ENCODE results near the gene RXRG. TPM values are rescaled to one million over a fixed set of nuclear protein-coding genes. Genes with fewer than 3 reads are reported as not detected.

Gene RXRG
- total and polyA plus RNA-seq, 2 donors (not counting 3 experiments of a cell fraction or from before 2014, with no cell fraction given): not detected

DNA sequence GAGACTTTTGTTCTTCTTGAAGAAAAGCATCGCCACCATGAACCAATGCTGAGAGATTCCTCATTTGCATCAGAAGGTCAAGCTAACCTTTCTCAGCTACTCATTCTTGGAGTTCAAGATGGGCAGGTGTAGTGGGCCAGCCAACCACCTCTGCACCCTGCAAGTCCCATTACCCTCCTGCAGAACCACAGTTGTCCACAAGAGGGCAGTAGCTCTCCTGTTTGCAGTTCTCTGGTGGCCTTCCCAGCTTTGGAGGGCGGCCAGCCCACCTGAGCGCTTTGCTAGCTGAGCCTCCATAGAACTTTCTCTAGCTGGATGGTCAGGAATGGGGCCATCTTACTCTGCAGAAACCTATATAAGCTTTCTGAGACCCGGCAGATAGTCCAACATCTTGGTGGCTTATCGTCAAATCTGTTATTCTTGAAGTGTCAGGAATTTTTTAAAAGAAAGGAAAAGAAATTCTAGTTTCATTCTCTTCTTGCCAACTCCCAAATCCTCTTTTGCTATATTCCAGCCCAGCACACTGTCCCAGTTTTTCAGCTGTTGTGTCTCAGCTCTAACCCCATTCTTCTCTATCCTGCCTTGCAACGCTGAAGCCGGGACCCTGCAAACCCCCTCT lies 77.4 kb downstream of the RXRG start:
- FAIRE-seq (peak; percentile 87), DNase-seq (ENCODE audit: low read depth, low spot score) (peak; percentile 69)
- Histone ChIP-seq H3K36me3 (ENCODE audit: control insufficient read depth in 2 of 2, extremely low read depth in 1 of 2, insufficient read depth in 2 of 2, low read length in 2 of 2) (no peaks in the 10 kb centered on the region), H3K9me1 (replicated peaks; ENCODE audit: control insufficient read depth, extremely low read depth, insufficient read depth, low read length) (no peaks in the 10 kb centered on the region), H3K4me1 (ENCODE audit: control insufficient read depth, extremely low read depth, insufficient read depth, low read length) (no peaks in the 10 kb centered on the region), H3K27me3 (ENCODE audit: control insufficient read depth in 2 of 2, insufficient read depth in 2 of 2, low read length in 2 of 2) (peaks cover 5 to 14% of the 10 kb centered on the region in 2 experiments), H4K20me1 (replicated peaks; ENCODE audit: control insufficient read depth, extremely low read depth, insufficient read depth, low read length) (no peaks in the 10 kb centered on the region), H3K79me2 (ENCODE audit: control insufficient read depth, insufficient read depth, low read length) (no peaks in the 10 kb centered on the region), H3K4me2 (ENCODE audit: insufficient read depth, low read length) (no peak overlapping the region), H3K27ac (ENCODE audit: insufficient read depth, low read depth, low read length) (no peak overlapping the region), H3K9ac (replicated peaks; ENCODE audit: extremely low read depth, insufficient read depth, low read length) (no peak overlapping the region), H2AFZ (ENCODE audit: low read depth, low read length) (no peak overlapping the region), H3K9me3 (replicated peaks; ENCODE audit: control insufficient read depth, insufficient read depth, low read length) (no peaks in the 10 kb centered on the region), H3K4me3 (replicated peaks in 1 of 3; ENCODE audit: insufficient read depth in 1 of 3, low read depth in 1 of 3, low read length in 3 of 3) (no peak overlapping the region)
- ChIA-PET CTCF (interaction anchor here (0.6 to 3.7 kb wide), 37 partner anchors 8 to 361 kb away, joined by 3 to 61 read pairs (median 6); partner anchors contain the start of gene LMX1A), POLR2A (no interaction called here)
- dilution Hi-C loops (cut with MboI; ENCODE audit: extremely low pct_ligation_motif_present, low sequenced_read_pairs) (no loop called here), intact Hi-C loops (cut with micrococcal nuclease) (loop anchor here (1.0 to 5.0 kb wide), 3 partner anchors 226 to 253 kb away; no protein-coding TSS in a partner anchor)
- TF ChIP-seq CTCF (IDR thresholded peaks at IDR 0.05; ENCODE audit: extremely low read depth in 1 of 2, insufficient read depth in 1 of 2, low read depth in 1 of 2, low read length in 2 of 2) (peak; percentile 88 to 96), EZH2 (IDR thresholded peaks at IDR 0.05; ENCODE audit: borderline replicate concordance, low read depth, low read length, severe bottlenecking) (no peak)
- no TSS peak for BruUV-seq (replicated peaks)

DNA sequence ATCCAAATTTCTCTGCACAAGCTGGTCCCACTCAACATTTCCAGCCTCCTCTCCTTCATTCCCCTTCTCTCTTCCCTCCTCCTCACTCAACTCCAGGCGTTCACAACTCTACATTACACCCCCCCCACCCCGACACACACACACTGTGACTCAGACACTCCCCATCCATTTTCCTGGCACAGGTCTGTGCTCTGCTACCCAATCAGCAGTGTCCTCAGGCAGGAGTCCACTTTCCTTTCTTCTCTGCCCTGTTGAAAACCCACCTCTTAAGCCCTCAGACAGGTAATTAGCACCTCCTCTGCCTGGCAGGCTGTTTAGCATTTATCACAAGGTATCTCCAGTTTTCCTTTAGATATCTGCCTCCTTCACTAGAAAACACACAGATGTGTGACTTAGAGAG lies 79.6 kb downstream of the RXRG start:
- H3K79me2 ChIP-seq (ENCODE audit: control insufficient read depth, insufficient read depth, low read length): no peaks in the 10 kb centered on the region
- intact Hi-C loops (cut with micrococcal nuclease): loop anchor here (5.0 kb wide), 1 partner anchor 238 kb away; no protein-coding TSS in a partner anchor
- no peak overlapping the region for H2AFZ ChIP-seq (ENCODE audit: low read depth, low read length)
- no peaks in the 10 kb centered on the region for H3K9me1 ChIP-seq (replicated peaks; ENCODE audit: control insufficient read depth, extremely low read depth, insufficient read depth, low read length)
- no peaks in the 10 kb centered on the region for H3K9me3 ChIP-seq (replicated peaks; ENCODE audit: control insufficient read depth, insufficient read depth, low read length)
- no TSS peak for BruUV-seq (replicated peaks)
- peaks cover 7 to 10% of the 10 kb centered on the region in 2 experiments for H3K27me3 ChIP-seq (ENCODE audit: control insufficient read depth in 2 of 2, insufficient read depth in 2 of 2, low read length in 2 of 2)
- ChIA-PET POLR2A (no interaction called here), CTCF (interaction anchor here (1.0 to 3.1 kb wide), 2 partner anchors 11 to 14 kb away, joined by 3 to 61 read pairs; no protein-coding TSS in a partner anchor)
- H4K20me1 ChIP-seq (replicated peaks; ENCODE audit: control insufficient read depth, extremely low read depth, insufficient read depth, low read length): no peaks in the 10 kb centered on the region
- dilution Hi-C loops (cut with MboI; ENCODE audit: extremely low pct_ligation_motif_present, low sequenced_read_pairs): no loop called here
- H3K4me3 ChIP-seq (replicated peaks in 1 of 3; ENCODE audit: insufficient read depth in 1 of 3, low read depth in 1 of 3, low read length in 3 of 3): no peak overlapping the region
- H3K4me1 ChIP-seq (ENCODE audit: control insufficient read depth, extremely low read depth, insufficient read depth, low read length): no peaks in the 10 kb centered on the region
- TF ChIP-seq CTCF (IDR thresholded peaks at IDR 0.05; ENCODE audit: extremely low read depth in 1 of 2, insufficient read depth in 1 of 2, low read depth in 1 of 2, low read length in 2 of 2): no peak
- TF ChIP-seq GATA2 (IDR thresholded peaks at IDR 0.05; ENCODE audit: insufficient read depth, insufficient read length, low read depth, low read length): no peak
- TF ChIP-seq JUN (IDR thresholded peaks at IDR 0.05; ENCODE audit: borderline replicate concordance, insufficient read depth, insufficient read length, low read depth): no peak
- no peak for TF ChIP-seq FOS (IDR thresholded peaks at IDR 0.05; ENCODE audit: borderline replicate concordance, insufficient read depth, low read length)
- no peak for TF ChIP-seq POLR2AphosphoS5 (IDR thresholded peaks at IDR 0.05; ENCODE audit: insufficient read depth, low read depth, low read length)
- no peak for TF ChIP-seq EZH2 (IDR thresholded peaks at IDR 0.05; ENCODE audit: borderline replicate concordance, low read depth, low read length, severe bottlenecking)
- TF ChIP-seq POLR2A (IDR thresholded peaks at IDR 0.05; ENCODE audit: low read depth, low read length): no peak
- TF ChIP-seq, protein P1, sequence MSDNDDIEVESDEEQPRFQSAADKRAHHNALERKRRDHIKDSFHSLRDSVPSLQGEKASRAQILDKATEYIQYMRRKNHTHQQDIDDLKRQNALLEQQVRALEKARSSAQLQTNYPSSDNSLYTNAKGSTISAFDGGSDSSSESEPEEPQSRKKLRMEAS (IDR thresholded peaks at IDR 0.05; ENCODE audit: insufficient read depth, insufficient read length): no peak
- TF ChIP-seq MYC (IDR thresholded peaks at IDR 0.05; ENCODE audit: low read depth, low read length): no peak
- FAIRE-seq (no peak), DNase-seq (ENCODE audit: low read depth, low spot score) (no peak)
- no peak overlapping the region for H3K9ac ChIP-seq (replicated peaks; ENCODE audit: extremely low read depth, insufficient read depth, low read length)
- H3K36me3 ChIP-seq (ENCODE audit: control insufficient read depth in 2 of 2, extremely low read depth in 1 of 2, insufficient read depth in 2 of 2, low read length in 2 of 2): no peaks in the 10 kb centered on the region
- no peak overlapping the region for H3K4me2 ChIP-seq (ENCODE audit: insufficient read depth, low read length)
- H3K27ac ChIP-seq (ENCODE audit: insufficient read depth, low read depth, low read length): no peak overlapping the region

All from endothelial cell of umbilical vein (primary cell).